DMS79 (cell line): Measurements from ENCODE around the gene CALD1.

Experiments used
- DNase-seq: peaks from one replicate; lab custom pipeline; 2025; lab: John Stamatoyannopoulos, UW

CALD1 gene

GRCh38 chr7:134778941-134779740, at the start of gene CALD1:
Gene CALD1 (plus strand): TSS chr7:134779634. CDS start chr7:134867734, 88,100 bp downstream.
- DNase-seq = no peak

GRCh38 chr7:134729895-134730294, 49.5 kb upstream of the CALD1 start:
- no peak for DNase-seq

GRCh38 chr7:134730411-134730829, 49.0 kb upstream of the CALD1 start:
- no peak for DNase-seq

GRCh38 chr7:134731616-134732015, 47.8 kb upstream of the CALD1 start:
- no peak for DNase-seq

DNA sequence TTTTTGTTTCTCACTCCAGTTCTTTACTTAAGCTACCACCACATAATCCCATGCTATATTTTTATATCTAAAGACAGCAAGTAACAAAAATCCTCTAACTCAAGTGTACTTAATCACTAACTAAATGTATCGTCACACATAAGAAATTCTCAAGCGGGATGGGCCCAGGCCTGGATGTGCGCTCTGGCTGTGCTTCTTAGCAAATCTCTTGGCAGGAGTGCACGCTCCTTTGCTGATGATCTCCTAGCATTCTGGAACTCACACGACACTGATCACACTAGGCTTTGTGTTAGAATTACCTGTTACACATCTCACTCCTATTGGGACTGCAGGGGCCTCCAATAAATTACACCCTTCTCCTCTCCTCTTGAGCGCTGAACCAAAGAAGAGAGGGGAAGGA, 46.7 kb upstream of the CALD1 start:
- DNase-seq = no peak

DNA sequence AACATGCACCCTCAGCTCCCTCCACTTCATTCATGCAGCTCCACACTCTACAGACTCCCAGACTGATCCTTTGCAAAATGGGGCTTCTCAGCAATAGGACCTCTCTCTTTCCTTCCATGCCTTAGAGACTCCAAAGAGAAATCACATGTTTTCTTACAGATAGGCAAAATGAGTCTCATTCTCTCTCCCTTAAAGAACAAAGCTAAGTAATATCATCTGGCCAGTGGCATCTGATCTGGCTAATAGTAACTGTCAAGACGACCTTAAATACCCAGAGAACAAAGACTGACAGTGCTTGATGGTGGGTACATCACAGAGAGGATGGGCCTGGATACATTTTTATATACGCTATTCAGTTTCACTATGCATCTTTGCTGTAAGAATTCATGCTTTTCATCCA, 43.1 kb upstream of the CALD1 start:
- no peak for DNase-seq

- no peak for DNase-seq
Measured at GRCh38 chr7:134737566-134738345, 41.7 kb upstream of the CALD1 start.

DNA sequence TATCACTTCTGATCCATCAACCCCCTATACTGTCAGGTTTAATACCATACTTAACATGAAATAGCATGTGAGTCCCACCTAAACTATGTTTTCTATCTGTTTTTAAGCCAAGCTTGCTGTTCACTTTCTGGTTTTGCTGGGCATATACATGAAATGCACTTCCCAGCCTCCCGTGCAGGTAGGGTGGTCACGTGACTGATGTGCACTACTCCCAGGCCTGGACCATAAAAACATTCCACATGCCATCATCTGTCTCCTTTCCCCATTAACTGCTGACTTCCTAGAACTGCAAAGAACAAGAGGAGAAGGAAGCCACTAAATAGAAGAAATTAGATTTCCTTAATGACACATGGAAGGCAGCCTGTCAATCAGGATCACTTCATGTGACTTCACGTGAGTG, 40.1 kb upstream of the CALD1 start:
- DNase-seq = no peak

- no peak for DNase-seq
Measured at GRCh38 chr7:134740376-134740775, 39.1 kb upstream of the CALD1 start.

GRCh38 chr7:134741907-134742635, 37.4 kb upstream of the CALD1 start:
- DNase-seq = no peak

GRCh38 chr7:134742688-134743350, 36.6 kb upstream of the CALD1 start:
- DNase-seq = no peak

GRCh38 chr7:134744569-134744968, 34.9 kb upstream of the CALD1 start:
- DNase-seq = no peak

DNA sequence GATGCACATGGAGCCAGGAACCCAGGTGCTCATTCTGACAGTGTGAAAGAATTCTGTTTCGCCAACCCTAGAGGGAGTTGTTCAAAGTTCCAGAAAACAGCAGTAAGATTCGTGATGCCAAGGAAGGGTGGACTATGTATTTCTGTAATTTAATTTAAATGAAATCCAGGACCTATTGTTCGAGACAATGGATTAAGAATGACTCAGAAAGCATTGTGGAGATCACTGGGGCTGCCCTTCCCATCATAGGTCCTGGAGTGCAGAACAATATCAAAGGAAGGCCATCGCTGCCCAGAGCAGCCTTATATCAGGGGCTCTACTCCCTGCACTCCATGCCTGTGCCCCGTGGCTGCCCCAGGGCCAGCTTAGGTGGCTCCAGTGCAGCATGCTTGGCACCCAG, 32.1 kb upstream of the CALD1 start:
- DNase-seq = no peak

- DNase-seq = no peak
Measured at GRCh38 chr7:134750083-134751062, 29.1 kb upstream of the CALD1 start.

- no peak for DNase-seq
Measured at GRCh38 chr7:134752006-134752760, 27.3 kb upstream of the CALD1 start.

- no peak for DNase-seq
Measured at GRCh38 chr7:134755422-134756022, 23.9 kb upstream of the CALD1 start.

DNA sequence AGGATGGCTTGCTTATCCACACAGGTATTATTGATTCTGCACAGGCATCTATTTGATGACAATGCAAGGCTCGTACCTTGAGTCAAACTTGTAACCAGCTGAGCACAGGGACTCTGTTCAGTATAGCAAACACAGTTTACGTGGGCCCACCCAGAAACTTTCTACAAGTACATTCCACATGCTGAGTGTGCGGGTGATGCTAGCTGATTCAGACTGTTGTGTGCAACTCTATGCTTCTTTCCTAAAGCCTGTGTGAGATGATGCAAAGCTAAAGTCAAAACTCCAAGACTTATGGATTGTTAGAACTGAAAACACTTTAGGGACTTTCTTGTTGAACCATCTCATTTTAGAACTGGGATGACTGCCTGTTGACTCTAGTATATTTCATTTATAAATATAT, 21.5 kb upstream of the CALD1 start:
- DNase-seq = no peak

GRCh38 chr7:134758981-134759380, 20.5 kb upstream of the CALD1 start:
- DNase-seq = no peak

DNA sequence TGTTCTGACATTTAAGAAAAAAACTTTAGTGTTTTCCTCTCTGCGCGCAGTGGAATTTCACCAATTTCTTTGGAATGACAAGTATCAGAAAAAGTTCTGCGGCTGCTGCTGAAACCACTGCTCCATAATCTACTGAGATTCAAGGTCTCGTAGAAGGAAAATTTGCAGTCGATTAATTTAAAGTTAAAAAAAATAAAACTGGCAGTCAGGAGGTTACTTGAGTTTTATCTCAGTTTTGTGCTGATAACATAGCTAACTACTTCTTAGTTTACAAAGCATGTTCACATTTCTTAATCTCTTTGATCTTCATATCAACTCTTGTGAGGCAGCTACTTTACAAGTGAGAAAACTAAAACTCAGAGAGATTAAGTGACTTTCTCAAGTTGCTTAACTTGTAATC, 18.2 kb upstream of the CALD1 start:
- DNase-seq = no peak

- DNase-seq = no peak
Measured at GRCh38 chr7:134763960-134764359, 15.5 kb upstream of the CALD1 start.
